ENCODE measurements around the gene UCP2.
A peak's percentile ranks its signal among the peaks of the same experiment; 100 is the strongest.

Gene UCP2

DNA sequence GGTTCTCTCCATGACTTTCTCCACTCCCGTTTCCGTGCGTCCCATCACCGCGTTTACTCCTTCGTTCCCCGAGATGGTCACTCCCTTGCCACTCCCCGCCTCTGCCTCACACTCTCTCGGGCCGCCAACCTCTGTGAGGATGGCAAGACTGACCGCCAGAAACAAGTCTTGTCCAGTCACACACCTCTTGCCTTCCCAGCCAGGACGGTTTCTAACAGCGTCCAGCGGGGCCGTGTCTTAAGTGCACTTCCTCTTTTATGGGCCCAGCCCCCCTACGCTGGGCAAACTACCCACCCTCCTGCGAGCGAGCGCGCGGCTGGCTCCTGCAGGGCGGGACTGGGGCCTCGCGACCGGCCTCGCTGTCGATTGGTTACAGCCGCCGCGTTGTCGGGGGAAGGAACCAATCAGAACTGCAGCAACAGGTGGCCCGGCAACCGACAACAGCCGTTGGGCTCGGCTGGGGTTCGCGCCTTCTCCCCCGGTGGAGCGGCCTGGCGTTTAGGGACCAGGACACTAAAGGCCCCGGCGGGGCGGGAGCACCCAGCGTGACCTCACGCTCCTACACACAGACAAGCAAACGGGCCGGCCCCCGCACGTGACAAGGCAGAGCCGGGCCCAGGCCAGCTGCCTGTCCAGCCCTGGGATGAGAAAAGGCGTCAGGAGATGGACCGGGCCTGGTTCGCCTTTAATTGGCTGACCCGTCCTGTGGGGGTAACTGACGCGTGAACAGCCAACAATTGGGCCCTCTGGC, 522 bp upstream of the UCP2 start:
- in situ Hi-C loops (cut with HindIII; ENCODE audit: low sequenced_read_pairs), result no loop called here
- TF ChIP-seq, protein P1, sequence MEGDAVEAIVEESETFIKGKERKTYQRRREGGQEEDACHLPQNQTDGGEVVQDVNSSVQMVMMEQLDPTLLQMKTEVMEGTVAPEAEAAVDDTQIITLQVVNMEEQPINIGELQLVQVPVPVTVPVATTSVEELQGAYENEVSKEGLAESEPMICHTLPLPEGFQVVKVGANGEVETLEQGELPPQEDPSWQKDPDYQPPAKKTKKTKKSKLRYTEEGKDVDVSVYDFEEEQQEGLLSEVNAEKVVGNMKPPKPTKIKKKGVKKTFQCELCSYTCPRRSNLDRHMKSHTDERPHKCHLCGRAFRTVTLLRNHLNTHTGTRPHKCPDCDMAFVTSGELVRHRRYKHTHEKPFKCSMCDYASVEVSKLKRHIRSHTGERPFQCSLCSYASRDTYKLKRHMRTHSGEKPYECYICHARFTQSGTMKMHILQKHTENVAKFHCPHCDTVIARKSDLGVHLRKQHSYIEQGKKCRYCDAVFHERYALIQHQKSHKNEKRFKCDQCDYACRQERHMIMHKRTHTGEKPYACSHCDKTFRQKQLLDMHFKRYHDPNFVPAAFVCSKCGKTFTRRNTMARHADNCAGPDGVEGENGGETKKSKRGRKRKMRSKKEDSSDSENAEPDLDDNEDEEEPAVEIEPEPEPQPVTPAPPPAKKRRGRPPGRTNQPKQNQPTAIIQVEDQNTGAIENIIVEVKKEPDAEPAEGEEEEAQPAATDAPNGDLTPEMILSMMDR (IDR thresholded peaks at IDR 0.05; ENCODE audit: low read depth, low read length, missing control alignments), result no peak
- peak; percentile 58 for DNase-seq (ENCODE audit: low read depth)
- H3K4me3 ChIP-seq (ENCODE audit: low read depth, low read length), result peak overlapping the region; percentile 52

DNA sequence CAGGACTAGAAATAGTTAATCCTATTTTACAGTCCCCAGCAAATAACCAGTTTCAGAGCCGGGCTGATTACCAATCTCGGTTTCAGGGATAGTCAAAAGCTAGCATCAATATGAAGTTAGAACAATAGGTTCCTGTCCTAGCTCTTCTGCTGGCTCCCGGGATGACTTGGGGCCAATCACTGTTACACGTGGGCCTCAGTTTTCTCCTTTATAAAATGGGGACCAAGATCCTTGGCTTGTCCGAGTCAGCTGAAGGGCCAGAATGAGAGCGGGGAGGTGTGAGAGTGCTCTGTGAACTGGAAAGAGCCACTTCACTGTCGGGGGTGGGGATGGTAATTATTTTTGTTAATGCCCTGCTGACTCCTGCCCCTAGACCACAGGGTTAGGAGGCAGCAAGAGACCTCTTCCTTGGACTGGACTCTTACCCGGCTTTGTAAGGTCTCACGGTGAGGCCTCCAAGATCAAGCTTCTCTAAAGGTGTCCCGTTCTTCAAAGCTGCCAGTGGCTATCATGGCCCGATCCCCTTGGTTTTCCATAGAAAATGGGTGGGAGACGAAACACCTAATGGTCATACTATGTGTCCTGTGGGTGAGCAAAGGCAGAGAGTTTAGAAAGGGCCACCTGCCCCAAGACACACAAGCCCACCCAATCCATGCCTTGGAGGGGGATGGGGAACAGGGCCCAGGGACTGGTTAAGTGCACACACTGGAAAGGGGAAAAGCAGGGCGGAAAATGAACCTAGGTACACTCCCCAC, 1.4 kb downstream of the UCP2 start:
- no peak for DNase-seq (ENCODE audit: low read depth)
- in situ Hi-C loops (cut with HindIII; ENCODE audit: low sequenced_read_pairs), result no loop called here
- H3K4me3 ChIP-seq (ENCODE audit: low read depth, low read length), result peak overlapping the region; percentile 52
- TF ChIP-seq, protein P1 (IDR thresholded peaks at IDR 0.05; ENCODE audit: low read depth, low read length, missing control alignments), result no peak

DNA sequence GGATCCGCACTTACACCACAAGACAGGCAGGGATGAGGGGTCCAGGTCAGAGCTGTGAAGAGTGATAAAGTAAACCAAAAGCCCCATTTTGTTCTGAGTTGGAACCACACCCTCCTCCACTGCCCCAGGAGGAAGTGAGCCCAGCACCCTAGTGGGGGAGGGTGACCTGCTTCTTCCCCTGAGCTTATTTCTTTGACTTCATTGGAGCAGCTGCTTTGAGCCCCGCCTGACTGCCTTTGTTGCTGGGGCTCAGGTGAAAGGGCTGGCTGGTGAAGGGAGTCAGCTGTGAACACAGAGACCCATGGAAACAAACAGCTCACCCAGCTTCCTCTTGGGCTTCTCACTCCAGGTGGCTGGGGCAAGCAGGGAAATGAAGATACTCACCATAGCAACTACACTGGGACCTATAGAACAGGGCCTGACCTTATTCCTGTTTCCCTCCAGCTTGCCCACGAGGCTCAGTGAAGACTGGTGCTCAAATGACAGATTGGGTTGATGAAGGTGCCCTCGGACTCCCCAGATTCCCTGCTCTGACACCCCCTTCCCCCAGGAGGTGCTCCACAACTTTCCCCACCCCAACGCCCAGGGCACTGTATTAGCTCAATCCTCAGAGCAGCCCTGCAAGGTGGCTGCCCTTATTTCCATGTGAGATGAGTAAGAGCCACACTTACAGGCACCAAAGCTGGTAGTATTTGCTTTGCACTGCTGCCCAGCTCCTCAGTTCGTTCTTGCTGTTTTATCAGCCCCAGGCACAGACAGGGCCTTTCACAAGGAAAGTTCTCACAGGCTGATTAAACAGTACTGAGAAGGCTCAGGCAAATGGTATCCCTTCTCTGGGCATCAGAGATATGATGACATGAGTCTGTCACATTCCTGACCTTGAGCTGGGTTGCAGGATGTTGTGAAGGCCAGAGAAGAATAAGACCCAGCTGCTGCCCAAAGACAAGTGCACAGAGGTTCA, 2.4 kb downstream of the UCP2 start:
- no peak overlapping the region for H3K4me3 ChIP-seq (ENCODE audit: low read depth, low read length)
- in situ Hi-C loops (cut with HindIII; ENCODE audit: low sequenced_read_pairs), result no loop called here
- TF ChIP-seq, protein P1 (IDR thresholded peaks at IDR 0.05; ENCODE audit: low read depth, low read length, missing control alignments), result no peak
- no peak for DNase-seq (ENCODE audit: low read depth)

DNA sequence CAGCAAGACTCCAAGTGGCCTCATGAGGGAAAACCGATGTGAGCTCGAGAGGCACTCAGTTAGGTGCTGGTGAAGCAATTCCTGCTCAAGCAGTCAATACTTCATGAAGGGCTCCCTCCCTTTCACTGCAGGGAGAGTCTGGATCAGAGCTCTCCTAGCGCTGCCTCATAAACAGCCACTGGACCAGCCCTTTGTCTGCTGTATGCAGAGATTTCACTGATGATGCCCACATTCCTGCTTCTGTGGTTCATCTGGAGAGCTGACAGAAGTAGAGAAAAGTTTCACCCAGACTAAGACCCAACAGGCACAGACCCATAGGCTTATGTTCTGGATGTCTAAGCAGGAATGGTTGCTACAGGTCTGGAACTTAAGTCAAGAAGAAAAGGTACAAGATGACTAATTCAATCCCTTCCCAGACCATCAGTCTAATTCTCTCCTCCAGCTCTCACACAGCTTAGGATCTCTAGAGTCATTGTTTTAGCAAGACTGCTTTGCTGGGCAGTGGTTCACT, 4.0 kb downstream of the UCP2 start:
- DNase-seq (ENCODE audit: low read depth), result no peak
- H3K4me3 ChIP-seq (ENCODE audit: low read depth, low read length), result no peak overlapping the region
- TF ChIP-seq, protein P1 (IDR thresholded peaks at IDR 0.05; ENCODE audit: low read depth, low read length, missing control alignments), result no peak
- in situ Hi-C loops (cut with HindIII; ENCODE audit: low sequenced_read_pairs), result no loop called here

DNA sequence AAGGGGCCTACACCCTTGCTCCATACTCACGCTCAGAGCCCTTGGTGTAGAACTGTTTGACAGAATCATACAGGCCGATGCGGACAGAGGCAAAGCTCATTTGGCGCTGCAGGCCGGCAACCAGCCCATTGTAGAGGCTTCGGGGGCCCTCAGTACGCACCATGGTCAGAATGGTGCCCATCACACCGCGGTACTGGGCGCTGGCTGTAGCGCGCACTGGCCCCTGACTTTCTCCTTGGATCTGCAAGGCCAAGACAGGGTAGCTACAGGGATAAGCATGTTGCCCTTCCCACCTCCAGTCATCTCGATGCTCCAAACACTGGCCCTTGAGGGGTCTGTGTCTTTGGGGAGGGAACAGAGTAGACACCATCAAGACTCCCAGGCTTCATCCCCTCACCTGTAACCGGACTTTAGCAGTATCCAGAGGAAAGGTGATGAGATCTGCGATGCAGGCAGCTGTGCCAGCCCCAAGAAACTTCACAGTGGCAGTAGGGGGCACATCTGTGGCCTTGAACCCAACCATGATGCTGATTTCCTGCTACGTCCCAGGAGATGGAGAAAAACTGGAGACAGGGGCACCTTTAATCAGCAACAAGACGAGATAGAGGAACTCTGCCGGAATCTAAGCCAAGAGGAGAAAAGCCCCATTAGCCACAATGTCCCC, 4.7 kb downstream of the UCP2 start:
- TF ChIP-seq, protein P1 (IDR thresholded peaks at IDR 0.05; ENCODE audit: low read depth, low read length, missing control alignments), result no peak
- in situ Hi-C loops (cut with HindIII; ENCODE audit: low sequenced_read_pairs), result no loop called here
- DNase-seq (ENCODE audit: low read depth), result no peak
- H3K4me3 ChIP-seq (ENCODE audit: low read depth, low read length), result no peak overlapping the region
